Breast epithelium (tissue), 4 donors: Measurements from ENCODE around the gene LCN2. TPM values are rescaled to one million over a fixed set of nuclear protein-coding genes. Genes with fewer than 3 reads are reported as not detected.

Experiments
- DNase-seq, 2 donors: peaks; one replicate each; pipeline ENCODE4 v3.0.0-alpha.2; 2019; ENCODE audit warnings: low spot score in 2 of 2
- H3K27ac ChIP-seq, 2 donors: fragments of 200-600 bp; sonication (generic) in 1 of 2; one replicate each; pipeline ENCODE4 v1.5.1; 2016 to 2019; ENCODE audit warnings: mild to moderate bottlenecking in 1 of 2
- H3K27me3 ChIP-seq, 2 donors: fragments of 200-600 bp; sonication (generic) in 1 of 2; one replicate each; pipeline versions ENCODE4 v1.5.1 to v1.6.0; 2017 to 2019; ENCODE audit warnings: control low read depth in 1 of 2, mild to moderate bottlenecking in 1 of 2
- H3K36me3 ChIP-seq: fragments of 200-600 bp; one replicate; pipeline ENCODE4 v1.5.1; 2019
- H3K4me1 ChIP-seq, 2 donors: fragments of 200-600 bp; sonication (generic); one replicate each; pipeline ENCODE4 v1.5.1; 2016 to 2019; ENCODE audit warnings: control low read depth in 1 of 2
- H3K4me3 ChIP-seq, 3 donors: fragments of 200-600 bp; sonication (generic); 1 replicate in 2 of 3; 2 replicates in 1 of 3; pipeline ENCODE4 v1.5.1; 2016 to 2019; ENCODE audit warnings: mild to moderate bottlenecking in 3 of 3, moderate library complexity in 2 of 3
- H3K9me3 ChIP-seq, 2 donors: fragments of 200-600 bp; sonication (generic) in 1 of 2; one replicate each; pipeline ENCODE4 v1.5.1; 2016 to 2019; ENCODE audit warnings: control low read depth in 1 of 2
- CTCF ChIP-seq, 3 donors: fragments of 450-650 bp; IDR thresholded peaks; one replicate each; pipeline ENCODE4 v1.5.1; 2016 to 2017; ENCODE audit warnings: antibody characterized with exemption in 3 of 3, mild to moderate bottlenecking in 3 of 3, moderate library complexity in 3 of 3
- POLR2A ChIP-seq: fragments of 450-650 bp; IDR thresholded peaks from one replicate; pipeline ENCODE4 v1.6.1; 2016; ENCODE audit warnings: antibody characterized with exemption, mild to moderate bottlenecking, moderate library complexity
- POLR2AphosphoS5 ChIP-seq, 3 donors: sonication (generic); formaldehyde crosslinking; IDR thresholded peaks; one replicate each; pipeline ENCODE4 v1.6.1; 2017; ENCODE audit warnings: antibody characterized with exemption in 3 of 3
- intact Hi-C: fragments of 100-400 bp; cut with DNase I; formaldehyde crosslinking; loops from one replicate; pipeline ENCODE4 v1.15.1; 2023; ENCODE audit warnings: low total_unique reads
- total RNA-seq, 3 donors: library from RNA; depleted of rRNA; stranded (reverse); fragments of >200 nt; gene quantifications; one replicate each; pipeline ENCODE4 v1.1.0, GENCODE V29; 2016

The LCN2 gene
- total RNA-seq: 10 to 100 TPM in 2 of 3 donors, not detected in 1; 38.5 to 42.3 TPM

- peak within 1 kb of the TSS in 1 of 3 donors; percentile 39 for H3K4me3 ChIP-seq
- peak; percentile 73 to 90 for DNase-seq
- intact Hi-C loops: no loop called here
- peak within 1 kb of the TSS; percentile 93 to 94 for H3K27ac ChIP-seq
- no peaks in the 10 kb centered on the region for H3K9me3 ChIP-seq
- H3K36me3 ChIP-seq: no peaks in the 10 kb centered on the region
- TF ChIP-seq POLR2A (no peak), CTCF (IDR thresholded peaks at IDR 0.05) (no peak), POLR2AphosphoS5 (IDR thresholded peaks at IDR 0.05) (peak; percentile 29 to 79 (median 73))
- no peaks in the 10 kb centered on the region for H3K27me3 ChIP-seq
- H3K4me1 ChIP-seq: peaks cover 9 to 20% of the 10 kb centered on the region in 2 donors
These were observed at the start of gene LCN2 for GRCh38 chr9:128149001-128149701. TSS of gene LCN2 (plus strand) at chr9:128149453. CDS start at chr9:128149526, 73 bp downstream.

- H3K4me3 ChIP-seq: peak overlapping the region; percentile 47 to 67 (median 53)
- TF ChIP-seq POLR2A (no peak), POLR2AphosphoS5 (IDR thresholded peaks at IDR 0.05) (peak in 1 of 3 donors; percentile 18)
- intact Hi-C loops: no loop called here
These were observed 49.2 kb upstream of the LCN2 start for GRCh38 chr9:128099932-128100491.

GRCh38 chr9:128100581-128100980 is 48.7 kb upstream of the LCN2 start:
- Histone ChIP-seq H3K27ac (peak overlapping the region; percentile 93 to 97), H3K4me1 (peaks cover 6 to 31% of the 10 kb centered on the region in 2 donors), H3K36me3 (peaks cover 8% of the 10 kb centered on the region), H3K27me3 (no peaks in the 10 kb centered on the region), H3K4me3 (peak overlapping the region; percentile 47 to 67 (median 53)), H3K9me3 (no peaks in the 10 kb centered on the region)
- intact Hi-C loops: no loop called here
- no peak for DNase-seq
- TF ChIP-seq POLR2A: no peak
- TF ChIP-seq POLR2AphosphoS5 (IDR thresholded peaks at IDR 0.05): no peak
- TF ChIP-seq CTCF (IDR thresholded peaks at IDR 0.05): no peak

More at GRCh38 chr9:128099932-128100491, 49.2 kb upstream of the LCN2 start:
- H3K27me3 ChIP-seq: no peaks in the 10 kb centered on the region
- H3K9me3 ChIP-seq: no peaks in the 10 kb centered on the region
- DNase-seq: no peak
- H3K36me3 ChIP-seq: peaks cover 8% of the 10 kb centered on the region
- peaks cover 9 to 37% of the 10 kb centered on the region in 2 donors for H3K4me1 ChIP-seq
- H3K27ac ChIP-seq: peak overlapping the region; percentile 93 to 97

GRCh38 chr9:128101231-128101661 is 48.0 kb upstream of the LCN2 start:
- TF ChIP-seq POLR2A (no peak), CTCF (IDR thresholded peaks at IDR 0.05) (no peak), POLR2AphosphoS5 (IDR thresholded peaks at IDR 0.05) (no peak)
- Histone ChIP-seq H3K27me3 (no peaks in the 10 kb centered on the region), H3K36me3 (peaks cover 8% of the 10 kb centered on the region), H3K4me1 (peaks cover 6 to 31% of the 10 kb centered on the region in 2 donors), H3K9me3 (no peaks in the 10 kb centered on the region), H3K4me3 (peak overlapping the region in 1 of 3 donors; percentile 24), H3K27ac (peak overlapping the region in 1 of 2 donors; percentile 65)
- intact Hi-C loops: no loop called here
- DNase-seq: no peak

- Histone ChIP-seq H3K27me3 (no peaks in the 10 kb centered on the region), H3K9me3 (no peaks in the 10 kb centered on the region), H3K27ac (peak overlapping the region in 1 of 2 donors; percentile 65), H3K36me3 (peaks cover 8% of the 10 kb centered on the region), H3K4me1 (peaks cover 6 to 31% of the 10 kb centered on the region in 2 donors), H3K4me3 (peak overlapping the region in 1 of 3 donors; percentile 24)
- intact Hi-C loops: no loop called here
- DNase-seq: no peak
- TF ChIP-seq POLR2AphosphoS5 (IDR thresholded peaks at IDR 0.05) (peak in 1 of 3 donors; percentile 14), CTCF (IDR thresholded peaks at IDR 0.05) (no peak)
These were observed 47.6 kb upstream of the LCN2 start for GRCh38 chr9:128101690-128102089.
